ENCODE results near the gene PDCD11.
"Not testable (repeated sequence)": the region's sequence is repeated elsewhere in the genome, so short reads cannot be mapped to it uniquely, and the experiment has no call there.

PDCD11 gene
- total RNA-seq: 54.3 to 154 reads per million in 2 donors

DNA sequence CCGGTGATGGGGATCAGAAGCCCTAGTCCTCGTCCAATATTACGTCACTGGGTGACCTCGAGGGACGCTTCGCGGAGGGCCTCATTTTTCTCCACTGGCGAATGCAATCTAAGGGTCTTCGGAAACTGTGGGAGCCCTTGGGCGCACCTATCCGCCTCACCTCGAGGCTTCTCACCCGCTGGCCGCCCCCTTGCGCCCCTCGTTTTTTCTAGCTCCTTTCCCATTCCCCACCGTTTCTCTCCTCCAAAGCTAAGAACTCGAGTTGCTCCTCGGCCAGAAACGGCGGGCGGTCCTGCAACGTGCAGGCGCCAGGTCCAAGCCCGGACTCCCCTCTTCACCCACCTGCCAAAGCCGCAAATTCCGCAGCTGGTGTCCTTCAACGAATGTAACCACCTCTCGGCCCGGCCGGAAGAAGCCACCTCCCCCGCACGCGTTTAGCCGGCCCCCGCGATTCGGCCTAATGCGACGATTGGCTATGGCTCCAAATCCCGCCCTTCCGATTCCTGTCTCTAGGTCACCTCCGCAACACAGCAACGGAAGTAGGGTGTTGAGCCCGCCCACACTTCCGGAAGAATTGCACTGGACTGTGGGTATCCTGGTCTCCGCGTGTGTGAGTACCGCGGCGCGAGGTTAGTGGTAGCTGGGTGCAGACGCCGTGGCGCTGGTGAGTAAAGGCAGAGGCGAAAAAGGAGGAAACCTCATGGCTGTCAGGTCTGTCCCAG, at the start of gene PDCD11, which contains the start of gene ATP5MK:
Gene PDCD11 (plus strand): TSS at position 560 of the 722 bp plus-strand sequence. CDS start 1,801 bp downstream, outside the sequence.
Gene ATP5MK (minus strand): TSS at position 409 of the 722 bp plus-strand sequence. CDS start 4,018 bp downstream, outside the sequence.
- DNase-seq: peak; percentile 91

GRCh38 chr10:103350175-103350516, 46.3 kb upstream of the PDCD11 start:
- no peak for DNase-seq

DNA sequence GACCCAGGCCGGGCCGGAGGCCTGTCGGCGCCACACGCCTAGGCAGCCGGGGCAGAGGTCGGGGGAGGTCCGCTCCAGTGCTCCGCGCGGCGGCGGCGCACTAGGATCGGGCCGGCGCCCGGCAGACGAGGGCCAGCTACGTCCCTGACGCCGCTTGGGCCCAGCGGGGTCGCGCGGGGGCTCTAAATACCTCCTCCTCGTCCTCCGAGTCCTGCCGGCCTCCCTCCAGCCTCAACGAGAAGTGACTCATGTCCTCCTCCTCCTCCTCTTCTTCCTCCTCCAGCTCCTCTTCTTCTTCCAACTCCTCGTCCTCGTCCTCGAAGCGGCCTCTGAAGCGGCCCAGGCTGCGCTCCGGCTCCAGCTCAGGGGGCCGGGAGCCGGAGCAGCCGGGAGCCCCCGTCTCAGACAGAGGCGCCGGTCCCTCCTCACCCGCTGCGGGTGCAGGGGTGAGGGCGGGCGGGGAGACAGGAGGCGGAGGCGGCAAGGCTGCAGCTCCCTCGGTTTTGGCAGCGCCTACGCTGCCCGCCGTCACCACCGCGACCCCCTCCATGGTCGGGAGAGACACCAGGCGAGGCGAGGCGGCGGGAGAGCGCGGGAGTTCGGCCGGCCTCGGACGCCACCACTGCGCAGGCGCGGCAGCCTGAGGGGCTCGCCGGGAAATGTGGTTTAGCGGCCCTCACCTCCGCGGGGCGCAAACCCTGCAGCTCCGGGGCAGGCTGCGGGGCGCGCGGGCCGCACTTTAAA, 45.7 kb upstream of the PDCD11 start, which contains the start of gene PCGF6:
Gene PCGF6 (minus strand): TSS at position 624 of the 744 bp plus-strand sequence. CDS start 74 bp downstream, at position 550.
- peak; percentile 50 for DNase-seq

GRCh38 chr10:103353281-103353680, 43.1 kb upstream of the PDCD11 start:
- no peak for DNase-seq

DNA sequence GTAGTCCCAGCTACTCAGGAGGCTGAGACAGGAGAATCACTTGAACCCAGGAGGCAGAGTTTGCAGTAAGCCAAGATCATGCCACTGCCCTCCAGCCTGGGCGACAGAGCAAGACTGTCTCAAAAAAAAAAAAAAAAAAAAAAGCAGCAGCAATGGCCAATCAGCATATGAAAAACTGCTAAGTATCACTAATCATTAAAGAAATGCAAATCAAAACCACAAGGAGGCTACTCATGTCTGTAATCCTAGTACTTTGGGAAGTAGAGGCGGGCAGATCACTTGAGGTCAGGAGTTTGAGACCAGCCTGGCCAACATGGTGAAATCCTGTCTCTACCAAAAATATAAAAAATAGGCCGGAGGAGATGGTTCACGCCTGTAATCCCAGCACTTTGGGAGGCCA, 41.9 kb upstream of the PDCD11 start:
- DNase-seq: not testable (repeated sequence)

GRCh38 chr10:103355906-103356599, 40.4 kb upstream of the PDCD11 start:
- DNase-seq: no peak

GRCh38 chr10:103359493-103359892, 36.9 kb upstream of the PDCD11 start:
- DNase-seq: not testable (repeated sequence)

- not testable (repeated sequence) for DNase-seq
These were observed 35.6 kb upstream of the PDCD11 start for GRCh38 chr10:103360791-103361190.

GRCh38 chr10:103367379-103367781, 29.0 kb upstream of the PDCD11 start:
- DNase-seq: no peak

DNA sequence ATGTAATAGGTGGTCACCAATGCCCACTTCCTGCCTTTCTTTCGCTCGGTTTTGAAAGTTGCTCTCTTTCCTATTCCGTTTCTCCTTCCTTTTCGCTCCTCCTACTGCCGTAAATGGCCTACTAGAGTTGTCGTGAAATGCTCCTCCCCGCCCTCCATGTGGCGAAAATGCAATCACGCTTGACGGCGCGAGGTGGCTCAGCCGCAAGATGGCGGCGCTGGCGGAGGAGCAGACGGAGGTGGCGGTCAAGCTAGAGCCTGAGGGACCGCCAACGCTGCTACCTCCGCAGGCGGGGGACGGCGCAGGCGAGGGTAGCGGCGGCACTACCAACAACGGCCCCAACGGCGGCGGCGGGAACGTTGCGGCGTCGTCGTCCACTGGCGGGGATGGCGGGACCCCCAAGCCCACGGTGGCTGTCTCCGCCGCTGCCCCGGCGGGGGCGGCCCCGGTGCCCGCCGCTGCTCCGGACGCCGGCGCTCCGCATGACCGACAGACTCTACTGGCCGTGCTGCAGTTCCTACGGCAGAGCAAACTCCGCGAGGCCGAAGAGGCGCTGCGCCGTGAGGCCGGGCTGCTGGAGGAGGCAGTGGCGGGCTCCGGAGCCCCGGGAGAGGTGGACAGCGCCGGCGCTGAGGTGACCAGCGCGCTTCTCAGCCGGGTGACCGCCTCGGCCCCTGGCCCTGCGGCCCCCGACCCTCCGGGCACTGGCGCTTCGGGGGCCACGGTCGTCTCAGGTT, 28.5 kb upstream of the PDCD11 start, which contains the start of gene TAF5:
Gene TAF5 (plus strand): TSS at position 195 of the 737 bp plus-strand sequence. CDS start 14 bp downstream, at position 209.
- DNase-seq: peak; percentile 76

- no peak for DNase-seq
These were observed 22.9 kb upstream of the PDCD11 start for GRCh38 chr10:103373544-103373943.

DNA sequence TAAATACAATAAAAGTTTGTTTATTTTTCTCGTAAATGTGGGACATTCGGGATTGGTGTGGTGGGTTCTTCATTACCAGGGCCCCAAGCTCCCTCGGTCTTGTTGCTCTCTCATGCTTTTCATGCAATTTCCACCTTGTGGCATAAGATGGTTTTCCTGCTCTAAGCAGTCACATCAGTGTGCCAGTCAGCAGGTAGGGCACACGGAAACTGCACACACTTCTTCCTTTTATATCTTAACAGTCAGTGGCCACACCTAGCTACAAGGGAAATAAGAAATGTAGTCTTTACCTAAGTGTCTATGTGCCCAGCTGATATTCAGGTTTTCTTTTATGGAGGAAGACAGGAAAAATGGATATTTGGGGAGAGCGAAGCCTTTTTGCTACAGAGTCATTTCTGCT, 22.2 kb upstream of the PDCD11 start:
- DNase-seq: no peak

GRCh38 chr10:103382769-103383168, 13.7 kb upstream of the PDCD11 start:
- no peak for DNase-seq

DNA sequence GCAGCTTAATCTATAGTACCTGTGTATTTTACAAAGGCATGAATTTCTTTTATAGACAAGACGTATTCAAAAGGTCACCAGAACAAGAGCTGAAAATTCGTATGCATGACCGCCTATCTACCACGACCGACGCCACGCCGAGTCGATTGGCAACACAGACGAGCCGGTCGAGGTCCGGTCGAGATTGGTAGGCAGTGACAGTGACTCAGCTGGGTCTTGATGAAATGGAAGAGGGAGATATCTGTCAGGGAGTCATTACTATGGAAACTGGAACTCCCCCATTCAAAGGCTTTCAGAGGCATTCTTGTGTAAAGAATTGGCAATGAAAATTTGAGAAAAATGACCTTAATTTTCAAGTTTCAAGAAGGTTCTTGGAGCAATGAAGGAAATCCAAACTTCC, 2.2 kb upstream of the PDCD11 start:
- DNase-seq: no peak

DNA sequence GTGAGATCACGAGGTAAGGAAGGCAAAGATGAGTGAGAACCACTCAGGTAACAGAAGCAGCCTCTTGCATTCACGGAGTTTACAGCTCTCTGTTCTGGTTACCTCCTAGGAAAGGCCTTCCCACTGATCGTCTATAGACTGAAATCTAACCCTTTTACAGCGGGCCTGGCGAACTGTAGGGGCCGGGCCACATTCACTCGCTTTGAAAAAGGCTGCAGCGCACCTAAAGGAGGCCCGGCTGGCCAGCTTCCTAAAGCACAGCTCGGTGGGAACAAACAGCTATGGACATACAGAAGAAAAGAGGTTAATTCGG, 716 bp upstream of the PDCD11 start:
- no peak for DNase-seq

DNA sequence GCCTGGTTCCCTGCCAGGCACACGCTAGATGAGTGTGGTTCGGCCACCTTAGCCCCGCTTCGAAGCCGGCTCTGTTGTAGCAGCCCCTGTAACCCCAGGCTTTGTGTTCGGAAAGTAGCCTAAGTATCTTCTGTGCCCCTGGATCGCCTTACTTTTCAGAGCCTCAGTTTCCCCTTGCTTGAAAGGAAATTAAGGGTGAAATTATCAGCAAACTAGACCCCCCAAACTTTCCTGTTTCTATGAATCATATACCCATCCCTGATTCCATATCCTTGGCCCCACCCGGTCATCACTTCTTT, 312 bp downstream of the PDCD11 start:
- no peak for DNase-seq

DNA sequence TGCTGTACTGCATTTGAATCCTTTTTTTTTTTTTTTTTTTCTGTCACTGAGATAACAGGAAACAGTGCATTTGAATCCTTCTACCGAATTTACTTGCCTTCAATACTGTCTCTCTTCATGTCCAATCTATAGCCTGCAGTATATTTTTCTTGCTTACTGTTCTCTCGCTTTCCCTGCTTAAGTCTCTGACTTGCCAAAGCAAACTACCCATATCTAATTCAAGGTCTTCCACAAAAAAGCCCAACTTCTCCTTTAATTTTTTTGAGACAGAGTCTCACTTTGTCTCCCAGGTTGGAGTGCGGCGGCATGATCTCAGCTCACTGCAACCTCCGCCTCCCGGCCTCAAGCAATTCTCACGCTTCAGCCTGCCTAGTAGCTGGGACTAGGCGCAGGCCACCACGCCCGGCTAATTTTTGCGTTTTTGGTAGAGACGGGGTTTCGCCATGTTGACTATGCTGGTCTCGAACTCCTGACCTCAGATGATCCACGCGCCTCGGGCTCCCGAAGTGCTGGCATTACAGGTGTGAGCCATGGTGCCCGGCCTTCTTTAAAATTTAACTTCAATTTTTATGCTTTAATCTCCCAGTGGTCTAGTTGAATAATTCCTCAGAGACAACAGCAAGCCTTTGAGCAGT, 882 bp downstream of the PDCD11 start:
- DNase-seq: no peak

- DNase-seq: no peak
These were observed 17.1 kb downstream of the PDCD11 start for GRCh38 chr10:103413564-103413963.

GRCh38 chr10:103415581-103415980, 19.2 kb downstream of the PDCD11 start:
- no peak for DNase-seq

GRCh38 chr10:103416436-103417147, 20.2 kb downstream of the PDCD11 start:
- DNase-seq: peak; percentile 60

DNA sequence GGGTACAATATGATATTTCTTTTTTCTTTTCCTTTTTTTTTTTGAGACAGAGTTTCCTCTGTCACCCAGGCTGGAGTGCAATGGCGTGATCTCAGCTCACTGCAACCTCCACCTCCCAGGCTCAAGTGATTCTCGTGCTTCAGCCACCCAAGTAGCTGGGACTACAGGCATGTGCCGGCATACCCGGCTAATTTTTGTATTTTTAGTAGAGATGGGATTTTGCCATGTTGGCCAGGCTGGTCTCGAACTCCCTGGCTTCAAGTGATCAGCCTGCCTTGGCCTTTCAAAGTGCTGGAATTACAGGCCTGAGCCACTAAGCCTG, 20.7 kb downstream of the PDCD11 start:
- not testable (repeated sequence) for DNase-seq

DNA sequence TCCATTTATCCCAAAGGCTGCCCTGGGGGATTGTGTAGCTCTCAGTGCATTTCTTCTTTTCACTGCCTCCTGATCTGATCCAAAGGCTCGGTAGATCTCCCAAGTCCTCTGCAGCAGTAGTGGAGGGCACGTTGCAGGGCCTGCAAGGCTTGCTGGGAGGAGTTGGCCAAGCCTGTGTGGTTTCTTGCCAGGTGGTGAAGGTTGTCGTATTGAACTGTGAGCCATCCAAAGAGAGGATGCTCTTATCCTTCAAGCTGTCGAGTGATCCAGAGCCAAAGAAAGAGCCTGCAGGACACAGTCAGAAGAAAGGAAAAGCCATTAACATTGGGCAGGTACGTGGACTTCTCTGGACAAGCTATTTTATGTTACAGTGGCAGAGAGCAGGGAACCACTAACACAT, 21.2 kb downstream of the PDCD11 start:
- no peak for DNase-seq

Data from T-helper 9 cell (primary cell).